MM.1S (cell line): ENCODE data around the gene LCN12.

Source experiments
- DNase-seq: peaks from one replicate; pipeline ENCODE4 v3.0.0-alpha.2; 2015
- H2AFZ ChIP-seq: fragments of 300-600 bp; sonication (generic); 2 replicates; pipeline ENCODE4 v1.6.0; 2016; ENCODE audit warnings: antibody characterized with exemption, low read length
- H3F3A ChIP-seq: fragments of 300-600 bp; sonication (generic); 2 replicates; pipeline ENCODE4 v1.6.1; 2016; ENCODE audit warnings: mild to moderate bottlenecking, antibody characterized with exemption, low read length, moderate library complexity, mixed read lengths; ENCODE audit not compliant: insufficient read depth
- H3K27ac ChIP-seq: fragments of 300-600 bp; sonication (generic); 2 replicates; pipeline ENCODE4 v1.5.1; 2016; ENCODE audit warnings: mild to moderate bottlenecking, low read length
- H3K27me3 ChIP-seq: fragments of 300-600 bp; sonication (generic); replicated peaks from 2 replicates; pipeline ENCODE4 v1.6.0; 2016; ENCODE audit warnings: low read length; ENCODE audit not compliant: insufficient read depth
- H3K36me3 ChIP-seq: fragments of 300-600 bp; sonication (generic); replicated peaks from 2 replicates; pipeline ENCODE4 v1.6.1; 2016; ENCODE audit warnings: mild to moderate bottlenecking, low read length, mixed read lengths; ENCODE audit not compliant: insufficient read depth
- H3K4me1 ChIP-seq: fragments of 300-600 bp; sonication (generic); 2 replicates; pipeline ENCODE4 v1.6.1; 2016; ENCODE audit warnings: low read length, mixed read lengths
- H3K4me2 ChIP-seq: fragments of 300-600 bp; sonication (generic); 2 replicates; pipeline ENCODE4 v1.6.0; 2016; ENCODE audit warnings: low read depth, low read length
- H3K4me3 ChIP-seq: fragments of 300-600 bp; sonication (generic); 2 replicates; pipeline ENCODE4 v1.5.1; 2016; ENCODE audit warnings: low read length, mixed read lengths
- H3K79me2 ChIP-seq: fragments of 300-600 bp; sonication (generic); 2 replicates; pipeline ENCODE4 v1.6.1; 2016; ENCODE audit warnings: mixed run types, low read length, mixed read lengths
- H3K9ac ChIP-seq: fragments of 300-600 bp; sonication (generic); 2 replicates; pipeline ENCODE4 v1.6.1; 2016; ENCODE audit warnings: low read length, mixed read lengths
- H3K9me2 ChIP-seq: fragments of 300-600 bp; sonication (generic); replicated peaks from 2 replicates; pipeline ENCODE4 v1.6.1; 2016; ENCODE audit warnings: mild to moderate bottlenecking, low read length, mixed read lengths; ENCODE audit not compliant: insufficient read depth
- H3K9me3 ChIP-seq: fragments of 300-600 bp; sonication (generic); replicated peaks from 2 replicates; pipeline ENCODE4 v1.6.1; 2016; ENCODE audit warnings: mild to moderate bottlenecking, low read length, mixed read lengths; ENCODE audit not compliant: insufficient read depth
- H4K20me1 ChIP-seq: fragments of 300-600 bp; sonication (generic); 2 replicates; pipeline ENCODE4 v1.6.1; 2016; ENCODE audit warnings: mild to moderate bottlenecking, low read length, moderate library complexity, mixed read lengths; ENCODE audit not compliant: insufficient read depth
- CTCF ChIP-seq: fragments of 300-600 bp; sonication (generic); IDR thresholded peaks from 2 replicates; pipeline ENCODE4 v1.5.1; 2016; ENCODE audit warnings: antibody characterized with exemption, low read length, mixed read lengths
- EZH2 ChIP-seq: fragments of 300-600 bp; sonication (generic); optimal IDR thresholded peaks from 2 replicates; pipeline ENCODE3; 2017; ENCODE audit warnings: low read depth, mild to moderate bottlenecking, antibody characterized with exemption, low read length, mixed read lengths
- EZH2phosphoT487 ChIP-seq: fragments of 300-600 bp; sonication (generic); IDR thresholded peaks from 2 replicates; pipeline ENCODE4 v1.6.1; 2018; ENCODE audit warnings: antibody characterized with exemption, low read length

Gene LCN12

DNA sequence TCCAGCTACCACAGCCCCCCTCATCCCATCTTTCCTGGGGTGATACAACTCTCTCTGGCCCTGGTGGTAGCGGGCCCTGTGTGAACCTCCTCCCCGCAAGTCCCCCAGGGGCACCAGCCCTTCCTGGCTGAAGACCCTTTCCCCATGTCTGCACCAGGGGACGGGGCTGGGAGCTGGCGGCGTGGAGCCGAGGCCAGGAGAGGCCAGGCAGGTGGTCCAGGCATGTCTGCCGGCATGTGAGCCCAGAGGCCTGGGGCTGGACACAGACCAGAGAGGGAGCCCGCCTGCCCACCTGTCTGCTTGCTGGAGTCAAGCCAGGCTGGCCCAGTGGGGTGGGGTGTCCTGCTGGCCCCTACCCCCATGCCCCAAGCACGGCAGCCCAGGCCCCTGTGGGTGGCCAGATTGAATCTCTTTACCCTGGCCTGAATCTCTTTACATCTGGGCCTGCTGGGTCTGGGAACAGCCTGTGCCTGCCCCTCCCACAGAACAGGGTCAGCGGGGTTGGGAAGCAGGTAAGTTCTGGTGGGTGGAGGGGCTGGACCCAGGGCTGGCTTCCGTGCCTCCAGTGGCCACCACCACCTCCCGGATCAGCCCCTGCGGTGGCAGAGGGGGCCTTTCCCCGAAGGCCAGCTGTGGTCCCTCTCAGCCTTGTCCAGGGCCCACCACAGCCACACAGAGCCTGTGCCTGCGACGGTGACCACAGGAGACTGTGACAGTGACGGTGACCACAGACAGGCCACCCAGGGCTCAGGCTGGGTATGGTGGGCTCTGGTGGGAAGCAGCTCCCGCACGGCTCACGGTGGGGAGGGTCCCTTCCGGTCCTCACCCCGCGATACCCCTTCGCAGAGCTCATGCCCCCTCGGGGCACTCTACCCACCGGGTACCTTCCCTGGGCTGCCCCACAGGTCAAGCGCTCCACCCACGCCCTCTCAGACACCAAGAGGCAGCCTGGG is 7.1 kb downstream of the LCN12 start:
- no peaks in the 10 kb centered on the region for H3K9me2 ChIP-seq
- no peak for TF ChIP-seq EZH2
- TF ChIP-seq EZH2phosphoT487, result no peak
- TF ChIP-seq CTCF, result no peak
- no peaks in the 10 kb centered on the region for H4K20me1 ChIP-seq
- DNase-seq, result no peak
- no peaks in the 10 kb centered on the region for H3K36me3 ChIP-seq
- no peak overlapping the region for H3K4me2 ChIP-seq
- no peaks in the 10 kb centered on the region for H3K4me1 ChIP-seq
- H3K27ac ChIP-seq, result no peak overlapping the region
- no peaks in the 10 kb centered on the region for H3K79me2 ChIP-seq
- no peaks in the 10 kb centered on the region for H3K9me3 ChIP-seq
- no peak overlapping the region for H3K4me3 ChIP-seq
- no peak overlapping the region for H2AFZ ChIP-seq
- peaks cover 84% of the 10 kb centered on the region for H3K27me3 ChIP-seq
- no peak overlapping the region for H3K9ac ChIP-seq
- H3F3A ChIP-seq, result no peaks in the 10 kb centered on the region

DNA sequence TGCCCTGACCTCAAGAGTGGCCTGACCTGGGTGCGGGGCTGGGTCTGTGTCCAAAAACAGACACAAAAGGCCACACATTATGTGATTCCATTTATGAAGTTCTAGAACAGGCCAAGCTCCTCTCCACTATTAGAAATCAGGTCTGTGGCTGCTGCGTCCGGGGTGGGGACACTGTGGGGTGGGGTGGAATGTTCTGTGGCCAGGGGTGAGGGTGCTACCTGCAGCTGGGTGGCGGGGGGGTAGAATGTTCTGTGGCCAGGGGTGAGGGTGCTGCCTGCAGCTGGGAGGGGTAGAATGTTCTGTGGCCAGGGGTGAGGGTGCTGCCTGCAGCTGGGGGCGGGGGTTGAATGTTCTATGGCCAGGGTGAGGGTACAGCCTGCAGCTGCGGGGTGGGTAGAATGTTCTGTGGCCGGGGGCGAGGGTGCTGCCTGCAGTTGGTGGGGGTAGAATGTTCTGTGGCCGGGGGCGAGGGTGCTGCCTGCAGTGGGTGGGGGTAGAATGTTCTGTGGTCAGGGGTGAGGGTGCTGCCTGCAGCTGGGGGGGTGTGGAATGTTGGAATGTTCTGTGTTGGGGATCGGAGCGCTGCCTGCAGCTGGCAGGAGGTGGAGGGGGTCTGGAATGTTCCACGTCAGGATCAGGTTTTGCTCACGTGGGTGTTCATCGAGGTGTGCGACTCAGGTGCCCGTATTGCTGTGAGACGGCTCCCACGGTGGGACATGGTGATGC is 8.3 kb downstream of the LCN12 start:
- Histone ChIP-seq H3K9me3 (no peaks in the 10 kb centered on the region), H3K4me1 (no peaks in the 10 kb centered on the region), H3K79me2 (no peaks in the 10 kb centered on the region), H3K4me2 (no peak overlapping the region), H3F3A (no peaks in the 10 kb centered on the region), H3K9ac (no peak overlapping the region), H3K27ac (no peak overlapping the region), H3K9me2 (no peaks in the 10 kb centered on the region), H3K4me3 (no peak overlapping the region), H2AFZ (no peak overlapping the region), H3K36me3 (no peaks in the 10 kb centered on the region), H3K27me3 (peaks cover 82% of the 10 kb centered on the region), H4K20me1 (no peaks in the 10 kb centered on the region)
- no peak for TF ChIP-seq EZH2phosphoT487
- no peak for TF ChIP-seq EZH2
- TF ChIP-seq CTCF, result no peak
- no peak for DNase-seq

DNA sequence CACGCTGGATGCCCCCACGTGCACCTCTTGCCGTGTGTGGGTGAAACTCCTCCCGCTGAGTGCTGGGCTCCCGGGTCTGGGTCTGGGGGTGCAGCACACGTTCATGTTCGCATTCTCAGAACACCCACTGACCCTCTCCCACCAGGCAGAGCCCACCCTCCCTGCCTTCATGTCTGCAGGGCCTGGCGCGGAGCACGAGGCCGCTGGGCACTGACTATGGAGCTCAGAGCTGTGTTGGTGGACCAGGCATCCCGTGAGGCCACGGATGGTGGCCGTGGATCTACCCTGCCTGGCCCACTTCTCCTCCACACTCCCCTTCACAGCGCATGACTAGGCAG is 8.8 kb downstream of the LCN12 start:
- Histone ChIP-seq H3K4me3 (no peak overlapping the region), H2AFZ (no peak overlapping the region), H3K9me2 (no peaks in the 10 kb centered on the region), H3K9me3 (no peaks in the 10 kb centered on the region), H3K27me3 (peaks cover 80% of the 10 kb centered on the region), H3K4me2 (no peak overlapping the region), H3K36me3 (no peaks in the 10 kb centered on the region), H3K9ac (no peak overlapping the region), H3F3A (no peaks in the 10 kb centered on the region), H3K79me2 (no peaks in the 10 kb centered on the region), H3K4me1 (no peaks in the 10 kb centered on the region), H3K27ac (no peak overlapping the region), H4K20me1 (no peaks in the 10 kb centered on the region)
- TF ChIP-seq EZH2, result no peak
- TF ChIP-seq CTCF, result no peak
- TF ChIP-seq EZH2phosphoT487, result no peak
- no peak for DNase-seq
